Iris pigment epithelial cell (primary cell): ENCODE measurements around the gene HINT3.
"Not testable (repeated sequence)": the region's sequence is repeated elsewhere in the genome, so short reads cannot be mapped to it uniquely, and the experiment has no call there.

ENCODE experiments used
- DNase-seq: peaks from one replicate; pipeline ENCODE4 v3.0.0-alpha.2; 2011; ENCODE audit warnings: low read depth

Gene HINT3

DNA sequence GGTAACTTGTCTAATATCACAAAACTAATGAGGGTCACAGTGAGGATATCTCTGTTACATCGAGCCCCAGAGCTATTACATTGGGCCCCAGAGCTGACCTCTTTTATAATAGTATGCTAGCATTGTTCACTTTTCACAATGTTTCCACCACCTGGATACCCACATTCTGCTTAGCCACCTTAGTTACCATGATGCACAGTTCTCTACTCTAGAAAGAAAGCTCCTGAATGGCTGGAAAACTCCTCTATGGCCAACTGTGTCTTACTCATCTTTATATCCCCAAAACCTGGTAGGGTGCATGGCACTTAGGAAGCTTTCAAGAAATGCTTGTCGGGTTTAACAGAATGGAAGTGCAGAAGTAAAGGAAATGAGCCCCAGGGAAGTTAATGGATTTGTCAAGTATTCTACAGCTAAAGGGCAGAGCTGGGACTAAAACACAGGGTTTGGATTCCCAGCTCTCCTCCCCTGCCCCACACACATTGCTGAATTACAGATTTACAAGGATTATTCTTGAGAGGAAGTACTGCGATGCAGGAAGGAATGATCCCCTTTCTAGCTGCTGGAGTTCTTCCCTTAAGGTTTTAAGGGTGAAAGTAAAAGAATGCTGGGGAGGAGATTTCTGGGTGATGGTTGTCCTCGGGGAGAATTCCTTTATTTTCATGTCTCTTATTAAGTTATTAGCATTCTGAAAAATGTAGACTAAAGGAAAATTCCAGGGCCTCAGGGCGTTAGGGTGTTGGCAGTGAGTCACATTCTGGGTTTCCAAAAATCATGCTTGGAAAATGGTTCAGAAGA is 16.1 kb upstream of the HINT3 start:
- no peak for DNase-seq

DNA sequence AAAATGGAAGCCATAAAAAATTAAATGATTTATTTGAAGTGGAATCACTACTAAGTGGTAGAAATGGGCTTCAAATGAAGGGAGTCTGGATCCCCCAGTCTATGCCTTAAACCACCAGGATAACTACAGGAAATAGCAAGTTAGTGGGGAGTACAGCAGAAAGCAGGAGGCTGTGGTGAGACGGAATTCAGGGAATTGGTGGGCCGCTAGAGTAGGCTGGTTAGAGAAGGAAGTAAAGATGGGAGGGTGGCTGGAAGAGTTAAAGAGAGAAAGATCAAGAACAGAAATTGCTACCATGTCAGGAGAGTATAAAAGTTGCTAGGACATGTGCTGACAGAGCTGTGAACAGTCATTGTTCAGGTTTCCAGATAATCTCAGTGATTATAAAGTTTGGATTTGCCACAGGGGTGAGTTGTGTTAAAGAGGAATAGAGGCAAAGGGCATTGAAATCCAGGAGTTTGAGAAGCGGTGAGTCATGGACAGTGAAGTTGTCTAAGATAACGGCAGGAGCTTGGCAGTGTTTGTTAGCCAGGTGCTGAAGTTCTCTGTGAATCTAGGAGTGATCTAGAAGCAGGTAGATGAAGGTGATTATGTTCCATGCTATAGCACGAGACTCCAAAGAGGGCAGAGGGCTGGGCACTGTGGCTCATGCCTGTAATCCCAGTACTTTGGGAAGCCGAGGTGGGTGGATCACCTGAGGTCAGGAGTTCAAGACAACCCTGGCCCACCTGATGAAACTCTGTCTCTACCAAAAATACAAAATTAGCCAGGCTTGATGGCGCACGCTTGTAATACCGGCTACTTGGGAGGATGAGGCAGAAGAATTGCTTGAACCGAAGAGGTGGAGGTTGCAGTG is 13.7 kb upstream of the HINT3 start:
- peak; percentile 61 for DNase-seq

DNA sequence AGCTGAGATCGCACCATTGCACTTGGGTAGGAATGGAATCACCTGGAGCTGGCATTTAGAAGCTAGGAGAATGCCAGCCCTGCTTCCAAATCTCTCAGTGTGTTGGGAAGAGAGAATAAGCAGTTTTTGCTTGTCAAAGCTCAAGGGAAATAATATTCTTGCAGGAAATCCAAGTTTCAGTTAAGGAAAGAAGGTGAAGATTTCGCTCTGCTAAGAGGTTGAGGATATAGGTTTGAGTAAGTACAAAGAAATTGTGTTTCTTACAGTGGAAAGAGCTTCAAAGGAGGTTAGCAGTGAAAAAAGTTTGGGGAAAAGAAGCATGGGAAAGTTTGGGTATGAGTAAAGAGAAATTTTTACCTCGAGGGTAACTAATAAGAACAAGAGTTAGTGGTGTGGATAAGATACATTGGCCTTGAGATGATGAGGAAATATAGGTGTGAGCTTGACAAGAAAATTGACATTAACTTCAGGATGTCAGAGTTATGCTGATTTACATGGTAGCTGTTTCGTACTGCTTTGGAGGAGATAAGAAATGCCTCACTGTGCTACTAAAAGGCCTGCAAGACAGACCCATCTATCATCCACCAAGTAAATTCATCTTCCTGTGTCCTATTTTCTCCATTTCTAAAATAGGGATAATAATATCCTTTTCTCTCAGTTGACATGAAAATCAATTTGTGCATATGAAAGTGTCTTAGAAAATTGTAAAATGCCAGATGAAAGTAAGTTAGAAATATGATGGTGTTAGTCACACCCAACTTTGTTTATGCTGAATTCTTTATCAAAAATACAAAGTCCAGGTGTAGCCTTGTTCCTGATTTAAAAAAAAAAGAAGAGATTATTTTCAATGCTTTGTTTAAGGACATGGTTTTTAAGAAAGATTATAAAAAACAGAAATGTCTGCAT is 12.8 kb upstream of the HINT3 start:
- no peak for DNase-seq

GRCh38 chr6:125944434-125944816 is 12.1 kb upstream of the HINT3 start:
- DNase-seq = peak; percentile 90

GRCh38 chr6:125944896-125945295 is 11.7 kb upstream of the HINT3 start:
- DNase-seq = no peak

- peak; percentile 83 for DNase-seq
These were observed 11.0 kb upstream of the HINT3 start for GRCh38 chr6:125945378-125946141.

- DNase-seq = peak; percentile 55
These were observed 9.0 kb upstream of the HINT3 start for GRCh38 chr6:125947615-125948014.

DNA sequence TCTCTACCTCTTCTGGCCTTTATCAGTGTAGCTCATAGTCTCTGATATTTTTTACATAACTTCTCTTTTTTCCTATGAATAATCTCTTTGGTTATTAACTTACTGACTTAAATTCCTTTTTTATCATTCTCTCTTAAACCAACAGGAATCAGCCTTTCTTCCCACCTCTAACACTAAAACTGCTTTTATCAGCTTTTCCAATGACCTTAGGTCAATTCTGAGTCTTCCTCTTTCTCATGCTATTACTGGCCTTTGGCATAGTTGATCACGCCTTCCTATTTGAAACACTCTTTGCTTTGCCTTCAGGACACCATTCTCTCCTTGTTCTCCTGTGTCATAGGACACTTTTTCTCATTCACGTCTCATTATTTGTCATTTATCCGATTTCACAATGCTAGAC is 8.1 kb upstream of the HINT3 start:
- no peak for DNase-seq

DNA sequence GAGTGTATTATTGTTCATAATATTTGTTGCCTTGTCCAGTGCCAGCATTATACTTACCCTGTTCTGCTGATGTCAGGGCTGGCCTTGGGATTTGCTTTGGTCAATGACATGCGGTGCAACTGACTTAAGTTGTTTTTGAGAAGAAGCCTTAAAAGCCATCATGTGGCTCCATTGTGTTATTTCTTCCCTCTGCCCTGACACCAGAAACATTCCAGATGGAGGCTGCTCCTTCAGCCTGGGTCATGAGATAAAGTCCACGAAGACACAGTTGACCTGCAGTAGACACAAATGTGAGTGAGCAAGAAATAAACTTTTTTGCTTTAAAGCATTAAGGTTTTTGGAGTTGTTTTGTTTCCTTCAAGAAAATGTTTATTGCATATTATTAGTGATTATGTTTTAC is 7.5 kb upstream of the HINT3 start:
- DNase-seq = no peak

DNA sequence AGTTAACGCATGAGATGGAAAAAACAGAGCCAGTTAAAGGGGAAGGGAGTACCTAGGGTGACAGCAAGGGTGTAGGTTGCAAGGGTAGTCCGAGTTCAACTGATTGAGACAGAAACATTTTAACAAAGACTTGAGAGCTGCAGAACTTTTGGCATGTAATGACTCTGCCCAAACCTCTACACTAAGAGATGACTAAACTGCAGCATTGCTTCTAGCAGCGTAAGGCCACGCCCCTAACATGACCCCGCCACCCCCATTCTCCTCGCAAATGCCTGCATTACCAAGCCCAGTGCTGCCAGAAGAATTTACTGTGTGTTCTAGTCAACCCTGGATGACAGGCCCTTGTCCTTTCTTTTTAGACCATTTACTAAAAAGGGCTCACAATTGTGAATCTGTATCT is 6.3 kb upstream of the HINT3 start:
- DNase-seq = peak; percentile 85

GRCh38 chr6:125950716-125951115 is 5.9 kb upstream of the HINT3 start:
- not testable (repeated sequence) for DNase-seq

DNA sequence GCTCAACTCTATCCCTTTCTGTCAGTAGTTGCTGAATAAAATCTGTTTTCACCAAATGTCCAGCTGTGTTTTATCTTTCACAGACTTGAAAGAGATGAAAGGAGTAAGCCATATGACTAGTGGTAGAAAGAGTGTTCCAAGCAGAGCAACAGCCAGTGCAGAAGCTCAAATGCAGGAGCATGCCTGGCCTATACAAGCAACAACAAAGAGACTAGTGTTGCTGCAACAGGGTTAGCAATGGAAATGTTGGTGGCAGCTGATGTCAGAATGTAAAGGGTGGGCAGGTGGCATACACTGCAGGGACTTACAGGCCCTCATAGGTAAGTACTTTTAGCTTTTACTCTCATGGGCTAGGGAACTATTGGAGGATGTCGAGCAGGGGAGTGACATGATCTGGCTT is 5.2 kb upstream of the HINT3 start:
- no peak for DNase-seq

- DNase-seq = peak; percentile 42
These were observed 3.6 kb upstream of the HINT3 start for GRCh38 chr6:125952764-125953501.

- no peak for DNase-seq
These were observed 3.1 kb upstream of the HINT3 start for GRCh38 chr6:125953502-125953875.

- DNase-seq = no peak
These were observed 1.7 kb upstream of the HINT3 start for GRCh38 chr6:125954735-125955339.

DNA sequence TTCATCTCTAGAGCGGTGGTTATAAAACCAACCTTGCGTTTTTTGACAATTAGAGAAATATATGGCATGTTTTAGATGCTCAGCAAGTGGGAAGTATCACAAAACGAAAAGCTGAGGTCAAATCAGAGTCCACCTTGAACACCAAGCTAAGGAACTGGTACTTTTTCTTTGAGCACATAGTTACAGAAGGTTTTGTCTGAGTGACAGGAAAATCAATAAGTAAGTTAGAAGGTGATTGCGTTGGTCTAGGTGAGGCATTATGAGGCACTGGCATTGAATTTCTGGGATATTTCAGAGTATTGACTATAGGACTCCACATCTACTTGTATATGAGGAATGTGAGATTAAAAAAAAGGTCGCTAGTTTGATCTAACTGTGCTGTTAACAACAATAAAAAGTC is 597 bp upstream of the HINT3 start:
- no peak for DNase-seq

GRCh38 chr6:125957391-125957693 is 772 bp downstream of the HINT3 start:
- DNase-seq = no peak

DNA sequence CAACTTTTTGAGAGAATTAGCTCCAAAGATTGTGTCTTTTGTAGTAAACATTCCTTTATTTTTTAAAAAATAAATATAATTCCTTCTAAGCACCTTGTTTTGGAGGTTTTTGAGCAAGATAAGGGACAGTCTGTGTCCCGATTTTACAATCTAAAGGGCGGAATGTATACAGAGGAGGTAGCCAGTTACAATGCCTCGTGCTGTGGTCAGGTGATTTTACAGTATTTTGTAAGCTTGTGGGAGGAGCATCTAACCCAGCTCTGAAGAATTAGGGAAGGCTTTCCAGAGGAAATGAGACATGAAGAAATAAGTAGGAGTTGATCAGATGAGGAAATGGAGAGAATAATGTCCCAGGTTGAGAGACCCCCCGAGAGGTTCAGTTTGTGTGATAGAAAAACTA is 1.3 kb downstream of the HINT3 start:
- peak; percentile 68 for DNase-seq

DNA sequence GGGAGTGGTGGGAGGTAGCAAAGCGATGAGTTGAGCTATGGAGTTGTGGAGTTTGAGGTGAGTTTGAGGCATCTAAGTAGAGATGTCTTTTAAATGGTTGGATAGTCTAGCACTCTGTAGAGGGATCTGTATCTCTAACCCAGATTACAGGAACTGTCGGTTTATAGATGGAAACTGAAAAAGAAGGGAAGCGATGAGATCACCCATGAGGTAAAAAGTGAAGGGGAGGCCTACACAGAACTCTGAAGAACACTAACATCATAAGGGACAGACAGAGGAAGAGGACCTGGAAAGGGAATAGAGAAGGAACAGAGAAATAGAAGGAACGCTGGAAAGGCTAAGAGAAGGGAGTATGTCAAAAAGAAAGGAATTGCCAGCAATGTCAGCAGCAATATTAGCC is 2.5 kb downstream of the HINT3 start:
- DNase-seq = no peak

DNA sequence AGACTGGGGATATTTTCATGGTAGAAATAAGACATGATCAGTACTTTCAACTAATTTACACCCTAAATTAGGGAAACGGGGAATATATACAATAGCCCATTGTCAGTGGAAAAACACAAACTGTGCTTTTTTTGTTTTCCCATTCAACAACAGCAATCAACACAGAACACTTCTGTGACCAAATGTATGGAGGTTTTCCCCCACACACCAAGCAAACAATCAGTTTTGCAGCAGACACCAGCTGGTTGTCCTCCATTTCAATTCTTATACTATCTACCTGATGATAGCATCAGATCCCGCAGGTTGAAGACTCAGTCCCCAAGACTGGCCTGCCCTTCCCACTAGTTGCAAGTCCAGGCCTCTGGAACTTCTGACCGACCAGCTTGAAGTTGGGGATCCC is 4.5 kb downstream of the HINT3 start:
- DNase-seq = no peak
